GM18861 (cell line): ENCODE data around the gene SLC25A45.

Source experiments
- ATAC-seq: cut with Tn5 transposase; IDR thresholded peaks from one replicate; pipeline ENCODE4 v1.9.1; 2021; ENCODE audit not compliant: unreplicated experiment

SLC25A45 gene

DNA sequence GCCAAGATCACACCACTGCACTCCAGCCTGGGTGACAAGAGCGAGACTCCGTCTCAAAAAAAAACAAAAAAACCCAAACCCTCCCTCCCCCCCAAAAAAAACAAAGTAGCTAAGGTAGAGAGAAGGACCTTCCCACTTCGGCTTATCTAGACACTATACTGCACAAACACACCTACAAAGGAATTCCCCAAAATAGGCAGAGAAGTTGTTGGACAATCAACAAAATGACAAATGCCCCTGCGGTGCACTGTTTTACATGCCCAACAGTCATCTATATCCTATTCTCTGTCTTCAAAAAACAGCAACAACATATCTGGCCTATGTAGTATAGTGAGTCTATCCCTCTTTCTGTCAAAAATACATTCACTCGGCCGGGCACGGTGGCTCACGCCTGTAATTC, 55.4 kb downstream of the SLC25A45 start:
- no peak for ATAC-seq

DNA sequence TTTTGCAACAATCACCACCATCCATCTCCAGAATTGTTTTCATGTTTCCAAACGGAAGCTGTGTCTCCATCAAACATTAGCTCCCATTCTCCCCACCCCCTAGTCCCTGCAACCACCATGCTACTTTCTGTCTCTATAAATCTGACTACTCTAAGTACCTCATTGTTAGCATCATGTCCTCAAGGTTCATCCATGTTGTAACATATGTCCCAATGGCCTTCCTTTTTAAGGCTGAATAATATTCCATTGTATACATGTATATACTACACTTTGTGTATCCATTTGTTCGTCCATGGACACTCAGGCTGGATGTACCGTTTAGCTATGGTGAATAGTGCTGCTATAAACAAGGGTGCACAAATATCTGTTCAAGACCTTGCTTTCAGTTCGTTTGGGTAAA, 57.0 kb downstream of the SLC25A45 start:
- no peak for ATAC-seq
